GM18520 (cell line): ENCODE data around the gene PHC2.
A peak's percentile ranks its signal among the peaks of the same experiment; 100 is the strongest.

ENCODE experiments used
- ATAC-seq: cut with Tn5 transposase; IDR thresholded peaks from one replicate; pipeline ENCODE4 v1.9.1; 2021; ENCODE audit not compliant: unreplicated experiment

Gene PHC2, protein sequence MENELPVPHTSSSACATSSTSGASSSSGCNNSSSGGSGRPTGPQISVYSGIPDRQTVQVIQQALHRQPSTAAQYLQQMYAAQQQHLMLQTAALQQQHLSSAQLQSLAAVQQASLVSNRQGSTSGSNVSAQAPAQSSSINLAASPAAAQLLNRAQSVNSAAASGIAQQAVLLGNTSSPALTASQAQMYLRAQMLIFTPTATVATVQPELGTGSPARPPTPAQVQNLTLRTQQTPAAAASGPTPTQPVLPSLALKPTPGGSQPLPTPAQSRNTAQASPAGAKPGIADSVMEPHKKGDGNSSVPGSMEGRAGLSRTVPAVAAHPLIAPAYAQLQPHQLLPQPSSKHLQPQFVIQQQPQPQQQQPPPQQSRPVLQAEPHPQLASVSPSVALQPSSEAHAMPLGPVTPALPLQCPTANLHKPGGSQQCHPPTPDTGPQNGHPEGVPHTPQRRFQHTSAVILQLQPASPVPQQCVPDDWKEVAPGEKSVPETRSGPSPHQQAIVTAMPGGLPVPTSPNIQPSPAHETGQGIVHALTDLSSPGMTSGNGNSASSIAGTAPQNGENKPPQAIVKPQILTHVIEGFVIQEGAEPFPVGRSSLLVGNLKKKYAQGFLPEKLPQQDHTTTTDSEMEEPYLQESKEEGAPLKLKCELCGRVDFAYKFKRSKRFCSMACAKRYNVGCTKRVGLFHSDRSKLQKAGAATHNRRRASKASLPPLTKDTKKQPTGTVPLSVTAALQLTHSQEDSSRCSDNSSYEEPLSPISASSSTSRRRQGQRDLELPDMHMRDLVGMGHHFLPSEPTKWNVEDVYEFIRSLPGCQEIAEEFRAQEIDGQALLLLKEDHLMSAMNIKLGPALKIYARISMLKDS

DNA sequence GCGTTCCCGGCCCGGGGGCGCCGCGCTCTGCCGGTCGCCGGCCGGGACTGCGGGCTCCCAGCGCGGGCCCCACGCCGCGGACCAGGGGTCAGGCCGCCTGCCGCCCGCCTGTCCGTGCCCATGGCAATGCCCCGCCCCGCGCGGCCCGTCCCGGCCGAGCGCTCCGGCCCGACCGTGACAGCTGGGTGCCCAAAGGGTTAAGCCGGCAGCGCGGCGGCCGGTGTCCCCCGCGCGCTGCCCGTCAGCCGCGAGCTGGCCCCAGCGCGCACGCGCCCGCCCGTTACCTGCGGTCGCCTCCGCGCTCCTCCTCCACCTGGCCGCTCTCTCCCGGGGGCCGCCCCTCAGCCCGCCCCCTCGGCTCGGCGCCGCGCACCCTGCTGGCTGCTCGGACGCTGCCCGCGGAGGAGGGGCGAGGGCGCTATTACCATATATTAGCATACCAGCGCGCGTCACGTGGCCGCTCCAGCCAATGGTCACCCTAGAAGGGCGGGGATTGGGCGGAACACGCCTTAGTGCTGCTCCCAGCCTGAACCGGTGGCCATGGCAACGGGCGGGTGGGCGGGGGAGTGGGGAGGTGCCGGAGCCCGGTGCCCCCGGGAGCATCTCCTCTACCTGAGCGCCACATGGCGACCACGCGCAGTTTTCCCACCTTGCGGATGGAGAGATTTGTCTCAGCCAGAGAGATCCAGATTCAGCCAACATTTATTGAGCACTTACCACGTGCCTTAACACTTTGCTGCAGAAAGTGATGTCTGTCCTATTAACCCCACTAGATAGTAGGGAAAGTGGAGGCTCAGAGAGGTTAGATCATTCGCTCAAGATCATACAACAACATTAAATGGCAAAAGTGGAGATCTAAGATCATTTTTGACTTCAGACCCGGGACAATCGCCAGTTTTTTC lies at the start of gene PHC2:
Gene PHC2, minus strand, starts transcription at position 404 of the 902 bp plus-strand sequence. CDS start 55,556 bp downstream, outside the sequence.
- ATAC-seq: peak; percentile 86

DNA sequence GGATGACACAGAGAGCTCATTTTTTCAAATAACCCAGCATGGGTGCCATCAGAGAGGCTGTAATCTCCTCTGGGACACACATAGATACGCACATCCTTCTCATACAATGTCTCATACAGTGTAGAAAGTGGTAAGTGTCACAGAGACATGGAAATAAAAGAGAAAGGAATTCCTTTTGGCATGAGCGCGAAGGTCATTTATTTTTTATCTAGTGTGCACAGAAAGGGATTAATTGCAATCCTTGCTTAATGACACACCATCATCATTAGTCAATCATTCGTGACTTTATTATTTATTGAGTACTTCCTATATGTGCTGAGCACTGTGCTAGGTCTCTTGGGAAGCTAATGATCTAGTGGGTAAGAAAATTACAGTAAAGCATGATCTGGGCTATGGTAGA lies 46.6 kb upstream of the PHC2 start:
- no peak for ATAC-seq

GRCh38 chr1:33473900-33474299 lies 43.0 kb upstream of the PHC2 start:
- ATAC-seq: no peak

DNA sequence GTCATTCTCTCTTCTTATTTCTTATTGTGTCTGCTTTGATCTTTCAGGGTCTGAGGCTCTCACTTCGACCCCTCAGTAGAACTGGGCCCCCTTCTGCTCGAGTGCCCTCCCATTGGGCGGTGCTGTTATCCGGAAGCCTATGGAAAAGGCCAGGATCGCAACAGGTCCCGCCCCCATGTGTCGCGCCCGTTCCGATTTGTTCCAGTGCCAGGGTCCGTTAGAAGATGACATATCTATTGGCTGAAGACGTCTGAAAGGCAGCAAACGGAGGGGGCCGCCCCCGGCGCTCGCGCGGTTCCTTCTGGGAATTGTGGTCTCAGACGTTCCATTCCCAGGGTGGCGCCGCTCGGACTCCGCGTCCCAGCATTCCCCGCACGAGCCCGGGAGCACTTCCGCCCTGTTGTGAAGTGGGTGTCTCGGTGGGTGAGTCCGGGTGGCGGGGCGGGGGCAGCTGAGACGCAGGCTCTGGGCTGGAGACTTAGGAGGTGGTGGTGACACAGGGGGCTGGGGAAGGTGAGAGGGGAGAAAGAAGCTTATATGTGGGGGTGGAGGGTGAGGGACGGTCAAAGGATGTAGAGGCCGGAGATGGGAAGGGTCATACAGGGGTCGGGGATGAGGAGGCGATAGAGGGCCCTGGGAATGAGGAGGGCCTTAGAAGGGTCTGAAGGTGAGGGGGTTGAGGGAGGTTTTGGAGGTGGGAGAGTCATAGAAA lies 41.5 kb upstream of the PHC2 start, which contains the start of gene ZSCAN20:
Gene ZSCAN20, plus strand, starts transcription at position 377 of the 712 bp plus-strand sequence. CDS start 6,644 bp downstream, outside the sequence.
- peak; percentile 87 for ATAC-seq

GRCh38 chr1:33471416-33471815 lies 40.5 kb upstream of the PHC2 start:
- no peak for ATAC-seq

DNA sequence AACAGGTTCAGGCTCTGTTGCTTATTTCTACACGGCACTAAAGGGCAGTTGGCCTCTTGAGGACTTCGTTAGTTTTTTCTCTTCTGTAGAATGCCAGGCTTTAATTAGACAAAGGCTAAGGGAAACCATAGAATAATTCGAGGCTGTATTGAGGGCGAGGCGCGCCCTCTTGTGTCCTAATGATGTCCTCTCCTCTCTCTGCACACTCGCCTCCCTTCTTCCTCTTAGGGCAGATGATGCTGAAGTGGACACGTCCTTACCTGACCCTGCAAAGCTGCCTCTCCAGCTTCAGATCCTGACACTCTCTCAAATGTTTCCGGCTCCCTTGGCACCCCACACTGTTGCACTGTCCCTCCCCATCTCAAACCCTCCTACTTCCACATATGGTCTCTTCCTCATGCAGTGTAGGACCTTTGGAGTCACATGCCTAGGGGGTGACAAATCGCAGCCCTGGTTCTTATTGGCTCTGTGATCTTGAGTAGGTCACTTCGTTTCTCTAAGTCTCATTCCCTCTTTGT lies 39.7 kb upstream of the PHC2 start:
- no peak for ATAC-seq

DNA sequence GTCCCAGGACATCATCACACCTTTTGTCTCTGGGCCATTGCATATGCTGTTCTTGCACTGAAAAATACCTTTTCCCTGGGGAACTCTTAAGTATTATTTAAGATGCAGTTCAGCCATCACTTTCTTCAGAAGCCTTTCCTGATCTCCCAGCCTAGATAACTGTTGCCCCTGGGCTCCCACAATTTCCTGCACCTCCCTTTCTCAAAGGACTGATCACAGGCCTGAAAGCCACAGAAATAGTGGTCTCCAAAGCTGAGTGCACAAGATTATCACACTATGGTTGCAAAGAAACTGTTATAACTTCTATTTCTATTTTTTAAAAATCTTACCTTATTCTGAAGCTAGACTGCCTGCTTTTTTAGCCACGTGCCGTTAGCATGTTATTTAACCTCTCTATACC lies 38.8 kb upstream of the PHC2 start:
- no peak for ATAC-seq

DNA sequence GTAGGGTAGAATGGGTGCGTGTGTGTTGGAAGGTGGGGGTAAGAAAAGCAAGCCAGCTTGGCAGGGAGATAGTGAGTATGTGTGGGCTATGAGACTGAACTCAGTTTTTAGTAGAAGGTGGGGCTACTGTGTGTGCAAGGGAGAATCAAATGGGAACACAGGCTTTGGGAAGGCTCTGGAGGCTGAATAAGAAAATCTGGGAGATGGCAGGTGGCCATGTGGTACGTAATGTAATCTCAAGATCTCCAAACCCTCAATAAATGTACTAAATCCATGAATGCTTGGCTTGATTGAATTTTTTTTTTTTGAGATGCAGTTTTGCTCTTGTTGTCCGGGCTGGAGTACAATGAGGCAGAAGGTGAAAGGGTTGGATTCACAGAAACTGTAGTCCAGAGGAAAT lies 38.1 kb upstream of the PHC2 start:
- no peak for ATAC-seq

GRCh38 chr1:33468531-33468930 lies 37.6 kb upstream of the PHC2 start:
- ATAC-seq: no peak

GRCh38 chr1:33468011-33468410 lies 37.1 kb upstream of the PHC2 start:
- ATAC-seq: no peak

DNA sequence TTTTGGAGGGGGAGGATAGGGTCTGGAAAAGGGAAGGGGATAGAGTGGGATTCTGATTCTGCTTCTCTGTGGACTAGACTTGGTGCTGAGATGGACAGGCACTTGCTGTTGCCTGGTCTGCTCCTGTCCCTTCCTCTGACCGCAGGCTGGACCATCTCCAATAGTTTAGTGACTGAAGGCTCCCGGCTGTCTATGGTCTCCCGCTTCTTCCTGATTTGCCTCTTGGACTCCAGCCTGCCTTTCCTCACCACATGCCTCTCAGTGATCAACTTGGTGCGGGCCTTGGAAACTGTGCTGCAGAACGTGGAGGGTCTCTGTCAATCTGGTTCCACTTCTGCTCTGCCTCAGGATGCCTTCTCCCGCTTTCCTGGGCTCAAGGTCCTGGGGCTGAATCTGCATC lies 35.3 kb upstream of the PHC2 start:
- no peak for ATAC-seq

- no peak for ATAC-seq
Observed at GRCh38 chr1:33465316-33465715, 34.4 kb upstream of the PHC2 start.

DNA sequence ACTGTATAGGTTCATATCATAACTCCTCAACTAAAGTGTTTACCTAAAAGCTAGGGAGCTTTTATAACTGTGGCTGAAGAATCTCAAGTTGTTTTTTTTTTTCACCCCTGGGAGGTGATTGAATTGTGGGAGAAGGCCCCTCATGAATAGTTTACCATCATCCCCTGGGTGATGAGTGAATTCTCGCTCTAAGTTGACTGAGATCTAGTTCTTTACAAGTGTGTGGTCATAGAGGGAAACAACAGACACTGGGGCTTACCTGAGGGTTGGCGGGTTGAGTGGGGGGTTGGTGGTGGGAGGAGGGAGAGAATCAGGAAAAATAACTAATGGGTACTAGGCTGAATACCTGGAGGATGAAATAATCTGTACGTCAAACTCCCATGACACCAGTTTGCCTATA lies 33.7 kb upstream of the PHC2 start:
- no peak for ATAC-seq

DNA sequence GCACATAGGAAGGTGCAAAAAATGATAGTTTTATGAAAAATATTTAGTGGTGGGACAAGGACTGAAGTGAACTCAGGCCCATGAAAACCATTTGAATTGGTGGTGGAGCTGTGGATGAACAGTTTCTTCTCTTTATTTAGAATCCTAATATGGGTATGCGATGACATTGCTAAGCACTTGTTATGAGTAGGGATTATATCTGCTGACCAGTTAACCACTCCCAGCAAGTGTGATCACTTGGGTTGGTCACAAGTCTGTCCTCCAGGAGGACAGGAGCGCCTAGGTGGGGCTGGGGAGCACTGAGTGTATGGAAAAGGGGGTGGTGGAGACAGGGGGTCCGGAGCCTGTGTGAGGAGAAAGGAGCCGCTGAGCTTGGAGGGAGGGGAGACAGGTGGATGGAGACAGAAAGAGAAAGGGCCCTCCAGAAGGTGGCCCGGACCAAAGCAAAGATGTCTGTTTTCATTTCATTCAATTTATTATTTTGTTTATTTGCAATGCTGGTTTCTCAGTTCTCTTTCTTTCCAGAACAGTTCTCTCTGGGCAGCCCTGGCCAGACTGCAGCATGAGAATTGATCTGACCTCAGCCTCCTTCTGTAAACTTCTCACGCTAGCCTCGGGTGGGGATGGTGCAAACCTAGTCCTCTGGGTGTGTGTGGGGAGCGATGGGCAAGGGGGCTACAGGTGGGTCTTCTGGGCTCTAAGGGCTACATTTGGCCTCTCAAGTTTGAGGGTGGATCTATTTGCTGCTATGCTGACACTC lies 31.7 kb upstream of the PHC2 start:
- ATAC-seq: no peak

DNA sequence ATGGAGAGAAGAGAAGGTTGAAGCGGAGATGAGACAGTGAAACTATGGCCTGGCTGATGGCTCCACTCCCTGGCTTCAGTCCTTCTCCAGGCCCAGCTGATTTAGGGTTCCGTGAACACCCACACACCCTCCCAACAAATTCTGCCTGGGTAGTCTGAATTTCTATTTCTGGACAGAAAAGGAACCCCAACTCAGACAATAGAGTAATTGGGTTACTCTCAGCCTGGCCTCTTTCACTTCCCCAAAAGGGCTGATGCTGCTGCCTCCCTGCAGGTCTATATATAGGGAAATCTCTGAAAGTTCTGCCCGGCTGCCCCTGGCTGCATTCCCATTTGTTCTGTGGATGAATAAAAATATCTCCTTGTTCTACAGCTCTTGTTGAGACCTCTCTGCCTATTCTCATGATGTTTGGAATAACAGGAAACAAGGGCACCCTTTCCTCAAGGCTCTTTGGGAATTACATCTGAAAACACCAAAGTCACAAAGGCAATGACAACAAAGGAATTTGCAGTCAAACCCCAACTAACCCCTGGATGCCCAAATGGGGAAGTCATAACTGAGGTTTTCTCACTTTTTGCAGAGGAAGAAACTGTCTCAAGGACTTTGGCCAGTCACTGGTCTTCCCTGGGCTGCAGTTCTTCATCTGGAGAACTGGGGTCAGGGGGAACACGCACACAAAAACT lies 30.2 kb upstream of the PHC2 start:
- ATAC-seq: no peak

DNA sequence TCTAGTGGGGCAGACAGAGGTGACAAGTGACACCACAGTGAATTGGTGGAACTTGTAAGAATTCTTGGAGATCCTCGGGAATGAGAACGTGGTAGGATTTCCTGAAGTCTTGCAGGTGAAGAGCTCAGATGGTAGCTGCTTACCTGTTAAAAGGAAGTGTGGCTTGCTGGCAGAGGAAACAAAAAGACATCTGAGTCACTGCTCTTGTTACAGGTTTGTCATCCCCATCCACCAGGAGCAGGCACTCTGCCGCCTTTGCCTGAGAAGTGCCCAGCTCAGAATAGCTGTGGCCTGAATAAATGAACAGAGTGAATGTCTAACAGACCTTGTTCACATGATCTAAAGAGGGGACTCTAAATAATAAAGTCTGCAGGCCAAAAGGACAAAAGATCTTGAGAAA lies 29.2 kb upstream of the PHC2 start:
- no peak for ATAC-seq

GRCh38 chr1:33459691-33460090 lies 28.8 kb upstream of the PHC2 start:
- no peak for ATAC-seq

- ATAC-seq: no peak
Observed at GRCh38 chr1:33456502-33456886, 25.6 kb upstream of the PHC2 start.
